NCI-H82 treated with DMSO at 0.1 percent for 48 hours (cell line): ENCODE measurements around the gene MUCL3.
"Not testable (repeated sequence)": the region's sequence is repeated elsewhere in the genome, so short reads cannot be mapped to it uniquely, and the experiment has no call there.

ENCODE experiments used
- DNase-seq: peaks from one replicate; lab custom pipeline; 2025; ENCODE audit not compliant: unreplicated experiment; lab: John Stamatoyannopoulos, UW

MUCL3 gene

GRCh38 chr6:30908700-30909099 lies 32.1 kb upstream of the MUCL3 start:
- no peak for DNase-seq

- not testable (repeated sequence) for DNase-seq
Observed at GRCh38 chr6:30910473-30910872, 30.3 kb upstream of the MUCL3 start.

GRCh38 chr6:30912746-30913520 lies 27.8 kb upstream of the MUCL3 start:
- no peak for DNase-seq

- no peak for DNase-seq
Observed at GRCh38 chr6:30913721-30914075, 27.1 kb upstream of the MUCL3 start.

GRCh38 chr6:30914076-30914853 lies 26.5 kb upstream of the MUCL3 start, which contains the start of gene VARS2:
Gene VARS2, plus strand, starts transcription at chr6:30914238. Its CDS starts 599 bp downstream, at chr6:30914837.
- DNase-seq = peak; percentile 78

GRCh38 chr6:30914854-30915590 lies 25.8 kb upstream of the MUCL3 start:
- no peak for DNase-seq

GRCh38 chr6:30915591-30915946 lies 25.2 kb upstream of the MUCL3 start:
- DNase-seq = peak; percentile 18

GRCh38 chr6:30917041-30917440 lies 23.7 kb upstream of the MUCL3 start:
- no peak for DNase-seq

GRCh38 chr6:30917487-30917886 lies 23.3 kb upstream of the MUCL3 start:
- no peak for DNase-seq

GRCh38 chr6:30918670-30919069 lies 22.1 kb upstream of the MUCL3 start:
- no peak for DNase-seq

GRCh38 chr6:30922447-30922852 lies 18.3 kb upstream of the MUCL3 start:
- no peak for DNase-seq

- DNase-seq = not testable (repeated sequence)
Observed at GRCh38 chr6:30924040-30924627, 16.6 kb upstream of the MUCL3 start.

- no peak for DNase-seq
Observed at GRCh38 chr6:30926644-30927043, 14.1 kb upstream of the MUCL3 start.

GRCh38 chr6:30927080-30927479 lies 13.7 kb upstream of the MUCL3 start:
- not testable (repeated sequence) for DNase-seq

GRCh38 chr6:30928677-30929076 lies 12.1 kb upstream of the MUCL3 start:
- no peak for DNase-seq

GRCh38 chr6:30930506-30930905 lies 10.3 kb upstream of the MUCL3 start:
- DNase-seq = no peak

- no peak for DNase-seq
Observed at GRCh38 chr6:30931272-30931671, 9.5 kb upstream of the MUCL3 start.

GRCh38 chr6:30931969-30932645 lies 8.7 kb upstream of the MUCL3 start, which contains the start of gene SFTA2:
Gene SFTA2, minus strand, starts transcription at chr6:30932170. Its CDS starts 74 bp downstream, at chr6:30932096.
- DNase-seq = no peak

GRCh38 chr6:30932665-30933365 lies 8.0 kb upstream of the MUCL3 start:
- no peak for DNase-seq

GRCh38 chr6:30935018-30935417 lies 5.8 kb upstream of the MUCL3 start:
- DNase-seq = no peak
